SK-N-SH treated with all-trans-retinoic acid at 6 μM for 48 hours (cell line): ENCODE measurements around the gene PYDC1.
"Not testable (repeated sequence)": the region's sequence is repeated elsewhere in the genome, so short reads cannot be mapped to it uniquely, and the experiment has no call there.

Experiments
- ATAC-seq: fragments of 200-7000 bp; cut with Tn5 transposase; 3 replicates; pipeline ENCODE4 v1.9.1; 2020; ENCODE audit warnings: mild to moderate bottlenecking, moderate library complexity
- ARNTL ChIP-seq: fragments of 450-650 bp; formaldehyde crosslinking; IDR thresholded peaks from 2 replicates; pipeline ENCODE4 v1.5.0; 2020; ENCODE audit warnings: low read depth, mild to moderate bottlenecking, moderate library complexity, borderline replicate concordance
- BACH2 ChIP-seq: fragments of 250-450 bp; sonication (Bioruptor Pico); IDR thresholded peaks from 2 replicates; pipeline ENCODE4 v1.9.0; 2021; ENCODE audit warnings: mild to moderate bottlenecking, borderline replicate concordance
- CSDC2 ChIP-seq: fragments of 250-450 bp; sonication (Bioruptor Pico); IDR thresholded peaks from 2 replicates; pipeline ENCODE4 v1.5.0; 2020; ENCODE audit warnings: mild to moderate bottlenecking, moderate library complexity
- ESRRG ChIP-seq: fragments of 250-450 bp; sonication (Bioruptor Pico); IDR thresholded peaks from 2 replicates; pipeline ENCODE4 v1.6.1; 2021; ENCODE audit warnings: mild to moderate bottlenecking
- GLIS3 ChIP-seq: fragments of 250-450 bp; sonication (Bioruptor Pico); IDR thresholded peaks from 2 replicates; pipeline ENCODE4 v1.5.0; 2020; ENCODE audit warnings: mild to moderate bottlenecking, moderate library complexity
- ISL1 ChIP-seq: fragments of 250-450 bp; sonication (Bioruptor Pico); IDR thresholded peaks from 2 replicates; pipeline ENCODE4 v2.1.2; 2022; ENCODE audit warnings: mild to moderate bottlenecking, moderate library complexity
- OSR1 ChIP-seq: fragments of 250-450 bp; sonication (Bioruptor Pico); IDR thresholded peaks from 2 replicates; pipeline ENCODE4 v1.8.0; 2022; ENCODE audit warnings: moderate library complexity, mild to moderate bottlenecking, inconsistent platforms
- PPARA ChIP-seq: fragments of 250-450 bp; sonication (Bioruptor Pico); IDR thresholded peaks from 2 replicates; pipeline ENCODE4 v1.5.0; 2020; ENCODE audit warnings: mild to moderate bottlenecking, borderline replicate concordance
- RARB ChIP-seq: fragments of 250-450 bp; sonication (Bioruptor Pico); IDR thresholded peaks from 2 replicates; pipeline ENCODE4 v1.8.0; 2021; ENCODE audit warnings: mild to moderate bottlenecking, moderate library complexity
- SNAI2 ChIP-seq: fragments of 250-450 bp; sonication (Bioruptor Pico); IDR thresholded peaks from 2 replicates; pipeline ENCODE4 v1.5.0; 2020; ENCODE audit warnings: mild to moderate bottlenecking, moderate library complexity
- TOX ChIP-seq: fragments of 250-450 bp; sonication (Bioruptor Pico); IDR thresholded peaks from 2 replicates; pipeline ENCODE4 v1.8.0; 2021; ENCODE audit warnings: mild to moderate bottlenecking, moderate library complexity, borderline replicate concordance
- ZC3H10 ChIP-seq: fragments of 250-450 bp; sonication (Bioruptor Pico); IDR thresholded peaks from 2 replicates; pipeline ENCODE4 v1.5.1; 2021; ENCODE audit warnings: mild to moderate bottlenecking, moderate library complexity
- ZFP3 ChIP-seq: fragments of 250-450 bp; sonication (Bioruptor Pico); IDR thresholded peaks from 2 replicates; pipeline ENCODE4 v1.5.0; 2020; ENCODE audit warnings: mild to moderate bottlenecking, moderate library complexity
- ZFP30 ChIP-seq: fragments of 450-650 bp; formaldehyde crosslinking; IDR thresholded peaks from 2 replicates; pipeline ENCODE4 v1.5.0; 2022; ENCODE audit warnings: mild to moderate bottlenecking, moderate library complexity
- ZNF565 ChIP-seq: fragments of 450-650 bp; formaldehyde crosslinking; conservative IDR thresholded peaks from 2 replicates; pipeline ENCODE4 v1.5.0; 2020; ENCODE audit warnings: low read depth, mild to moderate bottlenecking, moderate library complexity
- ZNF70 ChIP-seq: fragments of 450-650 bp; formaldehyde crosslinking; IDR thresholded peaks from 2 replicates; pipeline ENCODE4 v1.5.0; 2020; ENCODE audit warnings: mild to moderate bottlenecking, moderate library complexity
- ZNF8 ChIP-seq: fragments of 450-650 bp; formaldehyde crosslinking; IDR thresholded peaks from 2 replicates; pipeline ENCODE4 v1.5.0; 2020; ENCODE audit warnings: mild to moderate bottlenecking, moderate library complexity
- TF ChIP-seq, protein P1 (sequence below): fragments of 250-450 bp; sonication (Bioruptor Pico); IDR thresholded peaks from 2 replicates; pipeline ENCODE4 v1.8.0; 2021; ENCODE audit warnings: low read depth, mild to moderate bottlenecking, moderate library complexity, borderline replicate concordance
- TF ChIP-seq, protein P2 (sequence below): fragments of 250-450 bp; sonication (Bioruptor Pico); IDR thresholded peaks from 2 replicates; pipeline ENCODE4 v1.8.0; 2020; ENCODE audit warnings: mild to moderate bottlenecking, moderate library complexity, borderline replicate concordance
- TF ChIP-seq, protein P3 (sequence below): fragments of 250-450 bp; sonication (Bioruptor Pico); IDR thresholded peaks from 2 replicates; pipeline ENCODE4 v1.5.0; 2020; ENCODE audit warnings: mild to moderate bottlenecking, moderate library complexity
- TF ChIP-seq, protein P4 (sequence below): fragments of 250-450 bp; sonication (Bioruptor Pico); IDR thresholded peaks from 2 replicates; pipeline ENCODE4 v1.5.1; 2021; ENCODE audit warnings: mild to moderate bottlenecking, moderate library complexity
- TF ChIP-seq, protein P5 (sequence below): fragments of 250-450 bp; sonication (Bioruptor Pico); IDR thresholded peaks from 2 replicates; pipeline ENCODE4 v1.5.1; 2020; ENCODE audit warnings: low read depth, mild to moderate bottlenecking, moderate library complexity

The PYDC1 gene

DNA sequence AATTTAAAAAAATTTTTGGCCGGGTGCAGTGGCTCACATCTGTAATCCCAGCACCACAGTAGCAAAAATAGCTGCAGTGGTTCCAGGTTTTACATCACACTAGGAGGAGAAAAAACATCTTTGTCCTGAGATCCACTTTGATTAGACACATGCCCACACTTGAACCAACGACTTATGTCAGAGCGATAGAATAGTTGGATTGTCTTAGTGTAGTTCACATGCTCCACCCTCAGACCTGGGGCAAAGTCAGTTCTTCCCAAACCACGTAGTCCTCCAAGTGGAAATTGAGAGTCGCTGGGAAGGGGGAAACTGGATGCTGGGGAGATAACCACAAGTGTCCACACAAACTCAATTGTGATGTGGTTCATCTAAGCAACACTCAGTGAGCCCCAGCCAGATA, 31.4 kb upstream of the PYDC1 start:
- TF ChIP-seq, protein P1, sequence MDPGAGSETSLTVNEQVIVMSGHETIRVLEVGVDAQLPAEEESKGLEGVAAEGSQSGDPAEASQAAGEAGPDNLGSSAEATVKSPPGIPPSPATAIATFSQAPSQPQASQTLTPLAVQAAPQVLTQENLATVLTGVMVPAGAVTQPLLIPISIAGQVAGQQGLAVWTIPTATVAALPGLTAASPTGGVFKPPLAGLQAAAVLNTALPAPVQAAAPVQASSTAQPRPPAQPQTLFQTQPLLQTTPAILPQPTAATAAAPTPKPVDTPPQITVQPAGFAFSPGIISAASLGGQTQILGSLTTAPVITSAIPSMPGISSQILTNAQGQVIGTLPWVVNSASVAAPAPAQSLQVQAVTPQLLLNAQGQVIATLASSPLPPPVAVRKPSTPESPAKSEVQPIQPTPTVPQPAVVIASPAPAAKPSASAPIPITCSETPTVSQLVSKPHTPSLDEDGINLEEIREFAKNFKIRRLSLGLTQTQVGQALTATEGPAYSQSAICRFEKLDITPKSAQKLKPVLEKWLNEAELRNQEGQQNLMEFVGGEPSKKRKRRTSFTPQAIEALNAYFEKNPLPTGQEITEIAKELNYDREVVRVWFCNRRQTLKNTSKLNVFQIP (CRISPR knock-in tag): no peak
- TF ChIP-seq OSR1 (CRISPR knock-in tag) (no peak), TOX (CRISPR knock-in tag) (no peak), ZNF70 (CRISPR knock-in tag) (no peak), ISL1 (CRISPR knock-in tag) (no peak), ZC3H10 (no peak), ZFP30 (CRISPR knock-in tag) (no peak), ARNTL (no peak), ESRRG (no peak), RARB (CRISPR knock-in tag) (no peak), ZNF8 (CRISPR knock-in tag) (no peak), GLIS3 (CRISPR knock-in tag) (no peak), ZFP3 (CRISPR knock-in tag) (no peak), PPARA (CRISPR knock-in tag) (no peak), ZNF565 (CRISPR knock-in tag) (no peak), CSDC2 (CRISPR knock-in tag) (no peak), SNAI2 (no peak)
- TF ChIP-seq, protein P2, sequence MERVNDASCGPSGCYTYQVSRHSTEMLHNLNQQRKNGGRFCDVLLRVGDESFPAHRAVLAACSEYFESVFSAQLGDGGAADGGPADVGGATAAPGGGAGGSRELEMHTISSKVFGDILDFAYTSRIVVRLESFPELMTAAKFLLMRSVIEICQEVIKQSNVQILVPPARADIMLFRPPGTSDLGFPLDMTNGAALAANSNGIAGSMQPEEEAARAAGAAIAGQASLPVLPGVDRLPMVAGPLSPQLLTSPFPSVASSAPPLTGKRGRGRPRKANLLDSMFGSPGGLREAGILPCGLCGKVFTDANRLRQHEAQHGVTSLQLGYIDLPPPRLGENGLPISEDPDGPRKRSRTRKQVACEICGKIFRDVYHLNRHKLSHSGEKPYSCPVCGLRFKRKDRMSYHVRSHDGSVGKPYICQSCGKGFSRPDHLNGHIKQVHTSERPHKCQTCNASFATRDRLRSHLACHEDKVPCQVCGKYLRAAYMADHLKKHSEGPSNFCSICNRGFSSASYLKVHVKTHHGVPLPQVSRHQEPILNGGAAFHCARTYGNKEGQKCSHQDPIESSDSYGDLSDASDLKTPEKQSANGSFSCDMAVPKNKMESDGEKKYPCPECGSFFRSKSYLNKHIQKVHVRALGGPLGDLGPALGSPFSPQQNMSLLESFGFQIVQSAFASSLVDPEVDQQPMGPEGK: no peak
- TF ChIP-seq, protein P3, sequence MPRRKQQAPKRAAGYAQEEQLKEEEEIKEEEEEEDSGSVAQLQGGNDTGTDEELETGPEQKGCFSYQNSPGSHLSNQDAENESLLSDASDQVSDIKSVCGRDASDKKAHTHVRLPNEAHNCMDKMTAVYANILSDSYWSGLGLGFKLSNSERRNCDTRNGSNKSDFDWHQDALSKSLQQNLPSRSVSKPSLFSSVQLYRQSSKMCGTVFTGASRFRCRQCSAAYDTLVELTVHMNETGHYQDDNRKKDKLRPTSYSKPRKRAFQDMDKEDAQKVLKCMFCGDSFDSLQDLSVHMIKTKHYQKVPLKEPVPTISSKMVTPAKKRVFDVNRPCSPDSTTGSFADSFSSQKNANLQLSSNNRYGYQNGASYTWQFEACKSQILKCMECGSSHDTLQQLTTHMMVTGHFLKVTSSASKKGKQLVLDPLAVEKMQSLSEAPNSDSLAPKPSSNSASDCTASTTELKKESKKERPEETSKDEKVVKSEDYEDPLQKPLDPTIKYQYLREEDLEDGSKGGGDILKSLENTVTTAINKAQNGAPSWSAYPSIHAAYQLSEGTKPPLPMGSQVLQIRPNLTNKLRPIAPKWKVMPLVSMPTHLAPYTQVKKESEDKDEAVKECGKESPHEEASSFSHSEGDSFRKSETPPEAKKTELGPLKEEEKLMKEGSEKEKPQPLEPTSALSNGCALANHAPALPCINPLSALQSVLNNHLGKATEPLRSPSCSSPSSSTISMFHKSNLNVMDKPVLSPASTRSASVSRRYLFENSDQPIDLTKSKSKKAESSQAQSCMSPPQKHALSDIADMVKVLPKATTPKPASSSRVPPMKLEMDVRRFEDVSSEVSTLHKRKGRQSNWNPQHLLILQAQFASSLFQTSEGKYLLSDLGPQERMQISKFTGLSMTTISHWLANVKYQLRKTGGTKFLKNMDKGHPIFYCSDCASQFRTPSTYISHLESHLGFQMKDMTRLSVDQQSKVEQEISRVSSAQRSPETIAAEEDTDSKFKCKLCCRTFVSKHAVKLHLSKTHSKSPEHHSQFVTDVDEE: no peak
- TF ChIP-seq, all 23 proteins: peak for 0
- ATAC-seq: no peak

DNA sequence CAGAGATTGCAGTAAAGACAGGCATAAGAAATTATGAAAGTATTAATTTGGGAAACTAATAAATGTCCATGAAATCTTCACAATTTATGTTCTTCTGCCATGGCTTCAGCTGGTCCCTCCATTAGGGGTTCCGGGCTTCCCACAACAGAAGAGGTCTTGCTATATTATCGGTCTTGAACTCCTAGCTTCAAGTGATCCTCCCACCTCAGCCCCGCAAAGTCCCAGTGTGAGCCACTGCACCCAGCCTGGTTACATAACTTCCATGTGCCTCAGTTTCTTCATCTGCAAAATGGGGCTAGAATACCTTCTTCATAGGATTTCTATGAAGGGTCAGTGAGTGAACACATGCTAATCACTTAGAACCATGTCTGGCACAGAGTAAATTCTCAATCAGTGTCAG, 29.4 kb upstream of the PYDC1 start:
- no peak for ATAC-seq
- TF ChIP-seq ZNF8 (CRISPR knock-in tag) (no peak), RARB (CRISPR knock-in tag) (no peak), ZFP3 (CRISPR knock-in tag) (no peak), BACH2 (CRISPR knock-in tag) (no peak), GLIS3 (CRISPR knock-in tag) (no peak), ZNF70 (CRISPR knock-in tag) (no peak), ZC3H10 (no peak), CSDC2 (CRISPR knock-in tag) (no peak), ZFP30 (CRISPR knock-in tag) (no peak), OSR1 (CRISPR knock-in tag) (no peak), SNAI2 (no peak), PPARA (CRISPR knock-in tag) (no peak), TOX (CRISPR knock-in tag) (no peak), ZNF565 (CRISPR knock-in tag) (no peak), ISL1 (CRISPR knock-in tag) (no peak)
- TF ChIP-seq, protein P4, sequence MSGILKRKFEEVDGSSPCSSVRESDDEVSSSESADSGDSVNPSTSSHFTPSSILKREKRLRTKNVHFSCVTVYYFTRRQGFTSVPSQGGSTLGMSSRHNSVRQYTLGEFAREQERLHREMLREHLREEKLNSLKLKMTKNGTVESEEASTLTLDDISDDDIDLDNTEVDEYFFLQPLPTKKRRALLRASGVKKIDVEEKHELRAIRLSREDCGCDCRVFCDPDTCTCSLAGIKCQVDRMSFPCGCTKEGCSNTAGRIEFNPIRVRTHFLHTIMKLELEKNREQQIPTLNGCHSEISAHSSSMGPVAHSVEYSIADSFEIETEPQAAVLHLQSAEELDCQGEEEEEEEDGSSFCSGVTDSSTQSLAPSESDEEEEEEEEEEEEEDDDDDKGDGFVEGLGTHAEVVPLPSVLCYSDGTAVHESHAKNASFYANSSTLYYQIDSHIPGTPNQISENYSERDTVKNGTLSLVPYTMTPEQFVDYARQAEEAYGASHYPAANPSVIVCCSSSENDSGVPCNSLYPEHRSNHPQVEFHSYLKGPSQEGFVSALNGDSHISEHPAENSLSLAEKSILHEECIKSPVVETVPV: no peak
- TF ChIP-seq, protein P2: no peak
- TF ChIP-seq, protein P1 (CRISPR knock-in tag): no peak
- TF ChIP-seq, protein P3: no peak
- TF ChIP-seq, protein P5, sequence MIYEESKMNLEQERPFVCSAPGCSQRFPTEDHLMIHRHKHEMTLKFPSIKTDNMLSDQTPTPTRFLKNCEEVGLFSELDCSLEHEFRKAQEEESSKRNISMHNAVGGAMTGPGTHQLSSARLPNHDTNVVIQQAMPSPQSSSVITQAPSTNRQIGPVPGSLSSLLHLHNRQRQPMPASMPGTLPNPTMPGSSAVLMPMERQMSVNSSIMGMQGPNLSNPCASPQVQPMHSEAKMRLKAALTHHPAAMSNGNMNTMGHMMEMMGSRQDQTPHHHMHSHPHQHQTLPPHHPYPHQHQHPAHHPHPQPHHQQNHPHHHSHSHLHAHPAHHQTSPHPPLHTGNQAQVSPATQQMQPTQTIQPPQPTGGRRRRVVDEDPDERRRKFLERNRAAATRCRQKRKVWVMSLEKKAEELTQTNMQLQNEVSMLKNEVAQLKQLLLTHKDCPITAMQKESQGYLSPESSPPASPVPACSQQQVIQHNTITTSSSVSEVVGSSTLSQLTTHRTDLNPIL (CRISPR knock-in tag): no peak

DNA sequence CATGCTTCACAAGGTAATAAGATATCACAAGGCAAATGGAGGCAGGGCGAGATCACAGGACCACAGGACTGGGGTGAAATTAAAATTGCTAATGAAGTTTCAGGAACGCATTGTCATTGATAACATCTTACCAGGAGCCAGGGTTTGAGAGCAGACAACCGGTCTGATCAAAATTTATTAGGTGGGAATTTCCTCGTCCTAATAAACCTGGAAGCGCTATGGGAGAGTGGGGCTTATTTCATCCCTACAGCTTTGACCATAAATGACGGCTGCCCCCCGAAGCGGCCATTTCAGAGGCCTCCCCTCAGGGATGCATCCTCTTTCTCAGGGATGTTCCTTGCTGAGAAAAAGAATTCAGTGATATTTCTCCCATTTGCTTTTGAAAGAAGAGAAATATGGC, 28.7 kb upstream of the PYDC1 start:
- not testable (repeated sequence) for ATAC-seq
